ENCODE measurements around the gene TPPP2.

The TPPP2 gene

GRCh38 chr14:21068521-21069387, 38.7 kb downstream of the TPPP2 start:
- DNase-seq (ENCODE audit: low read depth) = peak; percentile 70
- TF ChIP-seq, protein P1, sequence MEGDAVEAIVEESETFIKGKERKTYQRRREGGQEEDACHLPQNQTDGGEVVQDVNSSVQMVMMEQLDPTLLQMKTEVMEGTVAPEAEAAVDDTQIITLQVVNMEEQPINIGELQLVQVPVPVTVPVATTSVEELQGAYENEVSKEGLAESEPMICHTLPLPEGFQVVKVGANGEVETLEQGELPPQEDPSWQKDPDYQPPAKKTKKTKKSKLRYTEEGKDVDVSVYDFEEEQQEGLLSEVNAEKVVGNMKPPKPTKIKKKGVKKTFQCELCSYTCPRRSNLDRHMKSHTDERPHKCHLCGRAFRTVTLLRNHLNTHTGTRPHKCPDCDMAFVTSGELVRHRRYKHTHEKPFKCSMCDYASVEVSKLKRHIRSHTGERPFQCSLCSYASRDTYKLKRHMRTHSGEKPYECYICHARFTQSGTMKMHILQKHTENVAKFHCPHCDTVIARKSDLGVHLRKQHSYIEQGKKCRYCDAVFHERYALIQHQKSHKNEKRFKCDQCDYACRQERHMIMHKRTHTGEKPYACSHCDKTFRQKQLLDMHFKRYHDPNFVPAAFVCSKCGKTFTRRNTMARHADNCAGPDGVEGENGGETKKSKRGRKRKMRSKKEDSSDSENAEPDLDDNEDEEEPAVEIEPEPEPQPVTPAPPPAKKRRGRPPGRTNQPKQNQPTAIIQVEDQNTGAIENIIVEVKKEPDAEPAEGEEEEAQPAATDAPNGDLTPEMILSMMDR (IDR thresholded peaks at IDR 0.05; ENCODE audit: insufficient read depth, low read depth, low read length, missing control alignments) = peak; percentile 64
- H3K4me3 ChIP-seq (ENCODE audit: low read length) = no peak overlapping the region

- peak overlapping the region; percentile 37 for H3K4me3 ChIP-seq (ENCODE audit: low read length)
- TF ChIP-seq, protein P1 (IDR thresholded peaks at IDR 0.05; ENCODE audit: insufficient read depth, low read depth, low read length, missing control alignments) = no peak
- no peak for DNase-seq (ENCODE audit: low read depth)
Observed at GRCh38 chr14:21069388-21070082, 39.5 kb downstream of the TPPP2 start.

DNA sequence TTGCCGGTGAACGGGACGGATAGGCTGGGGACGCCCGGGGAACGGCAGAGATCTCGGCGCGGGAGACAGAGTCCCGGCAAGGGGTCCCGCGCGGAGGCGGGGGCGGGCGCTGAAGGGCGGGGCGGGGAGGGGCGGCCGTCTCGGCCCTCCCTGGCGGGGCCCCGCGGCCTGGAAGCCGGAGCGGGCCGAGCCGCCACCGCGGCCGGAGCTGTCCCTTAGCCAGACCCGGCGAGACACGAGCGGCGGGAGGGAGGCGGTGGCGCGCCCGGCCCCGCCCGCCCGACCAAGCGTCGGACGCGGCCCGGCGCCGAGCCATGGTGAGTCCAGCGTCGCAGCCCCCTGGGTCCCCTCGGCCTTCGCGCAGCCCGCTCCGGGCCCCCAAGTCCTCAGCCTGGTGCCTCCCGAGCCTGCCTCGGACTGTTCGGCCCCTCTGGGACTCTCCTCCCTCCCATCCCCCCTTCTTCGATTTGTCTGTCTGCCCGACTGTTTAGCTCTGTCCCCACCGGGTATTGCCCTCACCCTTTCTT, 40.1 kb downstream of the TPPP2 start, which contains the start of gene ARHGEF40:
ARHGEF40 (plus strand) TSS at position 222 of the 527 bp plus-strand sequence; CDS start at position 315, 93 bp downstream.
- TF ChIP-seq, protein P1 (IDR thresholded peaks at IDR 0.05; ENCODE audit: insufficient read depth, low read depth, low read length, missing control alignments) = no peak
- peak within 1 kb of the TSS; percentile 62 for H3K4me3 ChIP-seq (ENCODE audit: low read length)
- no peak for DNase-seq (ENCODE audit: low read depth)

GRCh38 chr14:21070610-21071224, 40.7 kb downstream of the TPPP2 start:
- H3K4me3 ChIP-seq (ENCODE audit: low read length) = peak overlapping the region; percentile 62
- peak; percentile 11 for DNase-seq (ENCODE audit: low read depth)

GRCh38 chr14:21071225-21072030, 41.4 kb downstream of the TPPP2 start:
- DNase-seq (ENCODE audit: low read depth) = peak; percentile 64
- TF ChIP-seq, protein P1 (IDR thresholded peaks at IDR 0.05; ENCODE audit: insufficient read depth, low read depth, low read length, missing control alignments) = no peak
- peak overlapping the region; percentile 62 for H3K4me3 ChIP-seq (ENCODE audit: low read length)

More at GRCh38 chr14:21070610-21071224, 40.7 kb downstream of the TPPP2 start:
- TF ChIP-seq, protein P1 (IDR thresholded peaks at IDR 0.05; ENCODE audit: insufficient read depth, low read depth, low read length, missing control alignments) = no peak

- no peak overlapping the region for H3K4me3 ChIP-seq (ENCODE audit: low read length)
- peak; percentile 51 for DNase-seq (ENCODE audit: low read depth)
- TF ChIP-seq, protein P1 (IDR thresholded peaks at IDR 0.05; ENCODE audit: insufficient read depth, low read depth, low read length, missing control alignments) = no peak
Observed at GRCh38 chr14:21072031-21072473, 42.0 kb downstream of the TPPP2 start.

All from epithelial cell of esophagus (primary cell).